ENCODE results near the gene AMBP. TPM values are rescaled to one million over a fixed set of nuclear protein-coding genes. Genes with fewer than 3 reads are reported as not detected.

The AMBP gene
- total and polyA plus RNA-seq, 2 of the 13 experiments (the other 11 are each of a cell fraction or from before 2014, with no cell fraction given), result 1,510 to 2,580 TPM

DNA sequence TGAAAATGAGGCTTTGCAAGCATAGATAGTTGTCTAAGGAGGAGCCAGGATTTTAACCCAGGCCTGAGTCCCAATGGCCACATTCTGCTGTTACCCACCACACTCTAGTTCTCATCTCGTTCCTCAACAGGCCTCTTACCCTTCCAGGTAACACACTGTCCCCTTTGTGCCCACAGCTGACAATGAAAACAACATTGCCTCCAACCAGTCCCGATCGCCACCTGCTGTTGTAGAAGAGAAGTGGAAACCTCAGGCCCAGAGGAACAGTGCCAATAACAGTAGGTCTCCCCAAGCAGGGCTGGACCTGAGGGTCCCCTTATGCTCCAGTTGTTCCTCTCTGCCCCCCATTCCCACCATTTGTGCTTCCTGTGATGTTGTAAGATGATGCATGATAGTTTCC lies 30.4 kb downstream of the AMBP start (continued):
- TF ChIP-seq, protein P1, sequence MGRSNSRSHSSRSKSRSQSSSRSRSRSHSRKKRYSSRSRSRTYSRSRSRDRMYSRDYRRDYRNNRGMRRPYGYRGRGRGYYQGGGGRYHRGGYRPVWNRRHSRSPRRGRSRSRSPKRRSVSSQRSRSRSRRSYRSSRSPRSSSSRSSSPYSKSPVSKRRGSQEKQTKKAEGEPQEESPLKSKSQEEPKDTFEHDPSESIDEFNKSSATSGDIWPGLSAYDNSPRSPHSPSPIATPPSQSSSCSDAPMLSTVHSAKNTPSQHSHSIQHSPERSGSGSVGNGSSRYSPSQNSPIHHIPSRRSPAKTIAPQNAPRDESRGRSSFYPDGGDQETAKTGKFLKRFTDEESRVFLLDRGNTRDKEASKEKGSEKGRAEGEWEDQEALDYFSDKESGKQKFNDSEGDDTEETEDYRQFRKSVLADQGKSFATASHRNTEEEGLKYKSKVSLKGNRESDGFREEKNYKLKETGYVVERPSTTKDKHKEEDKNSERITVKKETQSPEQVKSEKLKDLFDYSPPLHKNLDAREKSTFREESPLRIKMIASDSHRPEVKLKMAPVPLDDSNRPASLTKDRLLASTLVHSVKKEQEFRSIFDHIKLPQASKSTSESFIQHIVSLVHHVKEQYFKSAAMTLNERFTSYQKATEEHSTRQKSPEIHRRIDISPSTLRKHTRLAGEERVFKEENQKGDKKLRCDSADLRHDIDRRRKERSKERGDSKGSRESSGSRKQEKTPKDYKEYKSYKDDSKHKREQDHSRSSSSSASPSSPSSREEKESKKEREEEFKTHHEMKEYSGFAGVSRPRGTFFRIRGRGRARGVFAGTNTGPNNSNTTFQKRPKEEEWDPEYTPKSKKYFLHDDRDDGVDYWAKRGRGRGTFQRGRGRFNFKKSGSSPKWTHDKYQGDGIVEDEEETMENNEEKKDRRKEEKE (IDR thresholded peaks at IDR 0.05), result no peak
- TF ChIP-seq, protein P2, sequence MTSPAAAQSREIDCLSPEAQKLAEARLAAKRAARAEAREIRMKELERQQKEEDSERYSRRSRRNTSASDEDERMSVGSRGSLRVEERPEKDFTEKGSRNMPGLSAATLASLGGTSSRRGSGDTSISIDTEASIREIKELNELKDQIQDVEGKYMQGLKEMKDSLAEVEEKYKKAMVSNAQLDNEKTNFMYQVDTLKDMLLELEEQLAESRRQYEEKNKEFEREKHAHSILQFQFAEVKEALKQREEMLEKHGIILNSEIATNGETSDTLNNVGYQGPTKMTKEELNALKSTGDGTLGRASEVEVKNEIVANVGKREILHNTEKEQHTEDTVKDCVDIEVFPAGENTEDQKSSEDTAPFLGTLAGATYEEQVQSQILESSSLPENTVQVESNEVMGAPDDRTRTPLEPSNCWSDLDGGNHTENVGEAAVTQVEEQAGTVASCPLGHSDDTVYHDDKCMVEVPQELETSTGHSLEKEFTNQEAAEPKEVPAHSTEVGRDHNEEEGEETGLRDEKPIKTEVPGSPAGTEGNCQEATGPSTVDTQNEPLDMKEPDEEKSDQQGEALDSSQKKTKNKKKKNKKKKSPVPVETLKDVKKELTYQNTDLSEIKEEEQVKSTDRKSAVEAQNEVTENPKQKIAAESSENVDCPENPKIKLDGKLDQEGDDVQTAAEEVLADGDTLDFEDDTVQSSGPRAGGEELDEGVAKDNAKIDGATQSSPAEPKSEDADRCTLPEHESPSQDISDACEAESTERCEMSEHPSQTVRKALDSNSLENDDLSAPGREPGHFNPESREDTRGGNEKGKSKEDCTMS (CRISPR knock-in tag; conservative IDR thresholded peaks at IDR 0.05), result no peak
- TF ChIP-seq MYNN (CRISPR knock-in tag; IDR thresholded peaks at IDR 0.05; ENCODE audit: low read depth) (no peak), ZNF333 (CRISPR knock-in tag; IDR thresholded peaks at IDR 0.05; ENCODE audit: borderline replicate concordance) (no peak), ZFYVE20 (CRISPR knock-in tag; IDR thresholded peaks at IDR 0.05; ENCODE audit: borderline replicate concordance, low read depth) (no peak), SNAPC2 (CRISPR knock-in tag; IDR thresholded peaks at IDR 0.05) (no peak), NONO (IDR thresholded peaks at IDR 0.05) (no peak), NONO (CRISPR knock-in tag; conservative IDR thresholded peaks at IDR 0.05) (0 out of 2 replicates have a peak, but pooled peaks have one; percentile 51), ZNF629 (CRISPR knock-in tag; conservative IDR thresholded peaks at IDR 0.05) (no peak), ZNF619 (CRISPR knock-in tag; IDR thresholded peaks at IDR 0.05) (no peak), SMARCC2 (IDR thresholded peaks at IDR 0.05) (no peak), GATAD2A (CRISPR knock-in tag; IDR thresholded peaks at IDR 0.05) (peak; percentile 40; the same call in 1 of the 2 replicates), ZNF572 (CRISPR knock-in tag; IDR thresholded peaks at IDR 0.05) (no peak), ARHGAP35 (CRISPR knock-in tag; IDR thresholded peaks at IDR 0.05; ENCODE audit: borderline replicate concordance) (no peak), ZNF546 (CRISPR knock-in tag; conservative IDR thresholded peaks at IDR 0.05) (no peak)
- TF ChIP-seq, protein P3, sequence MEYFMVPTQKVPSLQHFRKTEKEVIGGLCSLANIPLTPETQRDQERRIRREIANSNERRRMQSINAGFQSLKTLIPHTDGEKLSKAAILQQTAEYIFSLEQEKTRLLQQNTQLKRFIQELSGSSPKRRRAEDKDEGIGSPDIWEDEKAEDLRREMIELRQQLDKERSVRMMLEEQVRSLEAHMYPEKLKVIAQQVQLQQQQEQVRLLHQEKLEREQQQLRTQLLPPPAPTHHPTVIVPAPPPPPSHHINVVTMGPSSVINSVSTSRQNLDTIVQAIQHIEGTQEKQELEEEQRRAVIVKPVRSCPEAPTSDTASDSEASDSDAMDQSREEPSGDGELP (IDR thresholded peaks at IDR 0.05; ENCODE audit: borderline replicate concordance, low read depth), result peak; percentile 92
- TF ChIP-seq, protein P4, sequence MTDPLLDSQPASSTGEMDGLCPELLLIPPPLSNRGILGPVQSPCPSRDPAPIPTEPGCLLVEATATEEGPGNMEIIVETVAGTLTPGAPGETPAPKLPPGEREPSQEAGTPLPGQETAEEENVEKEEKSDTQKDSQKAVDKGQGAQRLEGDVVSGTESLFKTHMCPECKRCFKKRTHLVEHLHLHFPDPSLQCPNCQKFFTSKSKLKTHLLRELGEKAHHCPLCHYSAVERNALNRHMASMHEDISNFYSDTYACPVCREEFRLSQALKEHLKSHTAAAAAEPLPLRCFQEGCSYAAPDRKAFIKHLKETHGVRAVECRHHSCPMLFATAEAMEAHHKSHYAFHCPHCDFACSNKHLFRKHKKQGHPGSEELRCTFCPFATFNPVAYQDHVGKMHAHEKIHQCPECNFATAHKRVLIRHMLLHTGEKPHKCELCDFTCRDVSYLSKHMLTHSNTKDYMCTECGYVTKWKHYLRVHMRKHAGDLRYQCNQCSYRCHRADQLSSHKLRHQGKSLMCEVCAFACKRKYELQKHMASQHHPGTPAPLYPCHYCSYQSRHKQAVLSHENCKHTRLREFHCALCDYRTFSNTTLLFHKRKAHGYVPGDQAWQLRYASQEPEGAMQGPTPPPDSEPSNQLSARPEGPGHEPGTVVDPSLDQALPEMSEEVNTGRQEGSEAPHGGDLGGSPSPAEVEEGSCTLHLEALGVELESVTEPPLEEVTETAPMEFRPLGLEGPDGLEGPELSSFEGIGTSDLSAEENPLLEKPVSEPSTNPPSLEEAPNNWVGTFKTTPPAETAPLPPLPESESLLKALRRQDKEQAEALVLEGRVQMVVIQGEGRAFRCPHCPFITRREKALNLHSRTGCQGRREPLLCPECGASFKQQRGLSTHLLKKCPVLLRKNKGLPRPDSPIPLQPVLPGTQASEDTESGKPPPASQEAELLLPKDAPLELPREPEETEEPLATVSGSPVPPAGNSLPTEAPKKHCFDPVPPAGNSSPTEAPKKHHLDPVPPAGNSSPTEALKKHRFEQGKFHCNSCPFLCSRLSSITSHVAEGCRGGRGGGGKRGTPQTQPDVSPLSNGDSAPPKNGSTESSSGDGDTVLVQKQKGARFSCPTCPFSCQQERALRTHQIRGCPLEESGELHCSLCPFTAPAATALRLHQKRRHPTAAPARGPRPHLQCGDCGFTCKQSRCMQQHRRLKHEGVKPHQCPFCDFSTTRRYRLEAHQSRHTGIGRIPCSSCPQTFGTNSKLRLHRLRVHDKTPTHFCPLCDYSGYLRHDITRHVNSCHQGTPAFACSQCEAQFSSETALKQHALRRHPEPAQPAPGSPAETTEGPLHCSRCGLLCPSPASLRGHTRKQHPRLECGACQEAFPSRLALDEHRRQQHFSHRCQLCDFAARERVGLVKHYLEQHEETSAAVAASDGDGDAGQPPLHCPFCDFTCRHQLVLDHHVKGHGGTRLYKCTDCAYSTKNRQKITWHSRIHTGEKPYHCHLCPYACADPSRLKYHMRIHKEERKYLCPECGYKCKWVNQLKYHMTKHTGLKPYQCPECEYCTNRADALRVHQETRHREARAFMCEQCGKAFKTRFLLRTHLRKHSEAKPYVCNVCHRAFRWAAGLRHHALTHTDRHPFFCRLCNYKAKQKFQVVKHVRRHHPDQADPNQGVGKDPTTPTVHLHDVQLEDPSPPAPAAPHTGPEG (CRISPR knock-in tag; IDR thresholded peaks at IDR 0.05), result no peak
